Peyer's patch (tissue), 4 donors: ENCODE results near the gene KARS1. TPM values are rescaled to one million over a fixed set of nuclear protein-coding genes. Genes with fewer than 3 reads are reported as not detected.

ENCODE experiments used
- DNase-seq, 3 donors: peaks; one replicate each; pipeline ENCODE4 v3.0.0-alpha.2; 2017 to 2019
- H3K27ac ChIP-seq, 4 donors: fragments of 200-600 bp; sonication (generic); one replicate each; pipeline ENCODE4 v1.5.1; 2016 to 2019
- H3K27me3 ChIP-seq, 2 donors: fragments of 200-600 bp; sonication (generic); one replicate each; pipeline ENCODE4 v1.5.1; 2019
- H3K36me3 ChIP-seq, 3 donors: fragments of 200-600 bp; sonication (generic); one replicate each; pipeline ENCODE4 v1.5.1; 2016 to 2019
- H3K4me1 ChIP-seq, 4 donors: fragments of 200-600 bp; sonication (generic); one replicate each; pipeline ENCODE4 v1.5.1; 2016 to 2019
- H3K4me3 ChIP-seq, 4 donors: fragments of 200-600 bp; sonication (generic); 1 replicate in 3 of 4; 2 replicates in 1 of 4; pipeline ENCODE4 v1.5.1; 2016 to 2019; ENCODE audit warnings: mild to moderate bottlenecking in 1 of 4
- H3K9me3 ChIP-seq, 4 donors: fragments of 200-600 bp; sonication (generic); one replicate each; pipeline ENCODE4 v1.5.1; 2016 to 2019; ENCODE audit warnings: mild to moderate bottlenecking in 1 of 4
- CTCF ChIP-seq, 6 experiments: fragments of 450-650 bp in 4 of 6; fragments of 200-600 bp in 2 of 6; sonication (generic) in 1 of 6; IDR thresholded peaks; one replicate each; pipeline ENCODE4 v1.5.1; 2017 to 2019; ENCODE audit warnings: antibody characterized with exemption in 6 of 6, mild to moderate bottlenecking in 3 of 6, moderate library complexity in 1 of 6
- POLR2A ChIP-seq, 2 donors: fragments of 450-650 bp; IDR thresholded peaks; one replicate each; pipeline ENCODE4 v1.5.1; 2017; ENCODE audit warnings: antibody characterized with exemption in 2 of 2, mild to moderate bottlenecking in 2 of 2, moderate library complexity in 2 of 2
- total RNA-seq, 4 donors: library from RNA; depleted of rRNA; stranded (reverse); fragments of >200 nt; gene quantifications; one replicate each; pipeline ENCODE4 v1.1.0, GENCODE V29; 2016

Gene KARS1
- total RNA-seq, 4 donors from 2014 or later: 71.3 to 87.5 (median 82.7) TPM

- no peak overlapping the region for H3K27ac ChIP-seq
- H3K4me1 ChIP-seq: peaks cover 0 to 13% (median 5%) of the 10 kb centered on the region in 4 donors
- DNase-seq: no peak
- H3K4me3 ChIP-seq: no peak overlapping the region
- TF ChIP-seq CTCF (IDR thresholded peaks at IDR 0.05) (no peak), POLR2A (IDR thresholded peaks at IDR 0.05) (no peak)
- H3K36me3 ChIP-seq: peaks cover 0 to 33% (median 0%) of the 10 kb centered on the region in 3 donors
- H3K27me3 ChIP-seq: no peaks in the 10 kb centered on the region
- H3K9me3 ChIP-seq: no peaks in the 10 kb centered on the region
These were observed 28.7 kb downstream of the KARS1 start for GRCh38 chr16:75618780-75619179.

- peaks cover 0 to 46% (median 0%) of the 10 kb centered on the region in 3 donors for H3K36me3 ChIP-seq
- H3K4me3 ChIP-seq: no peak overlapping the region
- TF ChIP-seq POLR2A (IDR thresholded peaks at IDR 0.05): no peak
- TF ChIP-seq CTCF (IDR thresholded peaks at IDR 0.05): no peak
- no peaks in the 10 kb centered on the region for H3K27me3 ChIP-seq
- DNase-seq: no peak
- peaks cover 0 to 10% (median 3%) of the 10 kb centered on the region in 4 donors for H3K4me1 ChIP-seq
- no peaks in the 10 kb centered on the region for H3K9me3 ChIP-seq
- H3K27ac ChIP-seq: peak overlapping the region in 3 of 4 donors; percentile 2 to 26 (median 20)
These were observed 30.3 kb downstream of the KARS1 start for GRCh38 chr16:75617121-75617520.

- peak overlapping the region; percentile 2 to 31 (median 23) for H3K27ac ChIP-seq
- H3K4me3 ChIP-seq: no peak overlapping the region
- H3K27me3 ChIP-seq: no peaks in the 10 kb centered on the region
- H3K36me3 ChIP-seq: peaks cover 0 to 52% (median 0%) of the 10 kb centered on the region in 3 donors
- DNase-seq: no peak
- H3K9me3 ChIP-seq: no peaks in the 10 kb centered on the region
- TF ChIP-seq POLR2A (IDR thresholded peaks at IDR 0.05) (no peak), CTCF (IDR thresholded peaks at IDR 0.05) (no peak)
- peaks cover 0 to 4% (median 0%) of the 10 kb centered on the region in 4 donors for H3K4me1 ChIP-seq
These were observed 30.9 kb downstream of the KARS1 start for GRCh38 chr16:75616521-75617010.

- Histone ChIP-seq H3K4me1 (no peaks in the 10 kb centered on the region), H3K9me3 (no peaks in the 10 kb centered on the region), H3K27ac (peak overlapping the region in 2 of 4 donors; percentile 26 to 31), H3K27me3 (no peaks in the 10 kb centered on the region), H3K4me3 (no peak overlapping the region), H3K36me3 (peaks cover 0 to 61% (median 0%) of the 10 kb centered on the region in 3 donors)
- TF ChIP-seq POLR2A (IDR thresholded peaks at IDR 0.05) (no peak), CTCF (IDR thresholded peaks at IDR 0.05) (no peak)
- DNase-seq: no peak
These were observed 31.8 kb downstream of the KARS1 start for GRCh38 chr16:75615619-75616018.

GRCh38 chr16:75614066-75614897, 33.2 kb downstream of the KARS1 start:
- H3K27me3 ChIP-seq: no peaks in the 10 kb centered on the region
- no peak for TF ChIP-seq POLR2A (IDR thresholded peaks at IDR 0.05)
- no peak for TF ChIP-seq CTCF (IDR thresholded peaks at IDR 0.05)
- H3K9me3 ChIP-seq: no peaks in the 10 kb centered on the region
- no peak overlapping the region for H3K4me3 ChIP-seq
- H3K27ac ChIP-seq: no peak overlapping the region
- peaks cover 0 to 72% (median 0%) of the 10 kb centered on the region in 3 donors for H3K36me3 ChIP-seq
- no peaks in the 10 kb centered on the region for H3K4me1 ChIP-seq
- no peak for DNase-seq
